ENCODE measurements around the gene GPR137. TPM values are rescaled to one million over a fixed set of nuclear protein-coding genes. Genes with fewer than 3 reads are reported as not detected.
A peak's percentile ranks its signal among the peaks of the same experiment; 100 is the strongest.

Gene GPR137
- total RNA-seq, 4 donors from 2014 or later: 6.4 to 35.2 (median 27.4) TPM

- in situ Hi-C loops (cut with MboI; ENCODE audit: low pct_ligation_motif_present in 1 of 4, low pct_unique_long_range_greater_than_20kb in 1 of 4, low sequenced_read_pairs in 3 of 4): loop anchor here in 2 of 4 donors (5.0 kb wide), 1 partner anchor 102 kb away; no protein-coding TSS in a partner anchor
- H3K36me3 ChIP-seq: no peaks in the 10 kb centered on the region
- peak overlapping the region; percentile 90 to 99 (median 98) for H3K27ac ChIP-seq
- WGBS, 2 donors (ENCODE audit: low coverage in 1 of 2): 20 to 44% methylated on average over 2 to 5 of the region's 5 CpGs
- H3K9me3 ChIP-seq: no peaks in the 10 kb centered on the region
- TF ChIP-seq POLR2A (IDR thresholded peaks at IDR 0.05) (no peak), EP300 (IDR thresholded peaks at IDR 0.05; ENCODE audit: low read depth) (no peak), CTCF (IDR thresholded peaks at IDR 0.05) (no peak), POLR2AphosphoS5 (IDR thresholded peaks at IDR 0.05) (no peak)
- H3K27me3 ChIP-seq: peaks cover 27% of the 10 kb centered on the region
- intact Hi-C loops (cut with DNase I; ENCODE audit: low total_unique reads): loop anchor here (5.0 kb wide), 1 partner anchor 52 kb away; the partner anchor contains the start of gene PLCB3
- peak overlapping the region in 3 of 4 donors; percentile 32 to 81 (median 65) for H3K4me3 ChIP-seq
- peaks cover 21 to 50% (median 45%) of the 10 kb centered on the region in 4 donors for H3K4me1 ChIP-seq
- no peak for DNase-seq
Observed at GRCh38 chr11:64304032-64304315, 18.3 kb downstream of the GPR137 start.

- H3K27me3 ChIP-seq: peaks cover 21% of the 10 kb centered on the region
- intact Hi-C loops (cut with DNase I; ENCODE audit: low total_unique reads): loop anchor here (5.0 kb wide), 1 partner anchor 52 kb away; the partner anchor contains the start of gene PLCB3
- TF ChIP-seq CTCF (IDR thresholded peaks at IDR 0.05): peak; percentile 86 to 98 (median 90)
- TF ChIP-seq POLR2AphosphoS5 (IDR thresholded peaks at IDR 0.05): peak; percentile 41 to 65 (median 48)
- no peak for TF ChIP-seq EP300 (IDR thresholded peaks at IDR 0.05; ENCODE audit: low read depth)
- peak; percentile 69 for TF ChIP-seq POLR2A (IDR thresholded peaks at IDR 0.05)
- peak; percentile 97 for DNase-seq
- H3K36me3 ChIP-seq: no peaks in the 10 kb centered on the region
- H3K27ac ChIP-seq: peak overlapping the region; percentile 90 to 99 (median 98)
- H3K4me3 ChIP-seq: peak overlapping the region; percentile 32 to 81 (median 62)
- in situ Hi-C loops (cut with MboI; ENCODE audit: low pct_ligation_motif_present in 1 of 4, low pct_unique_long_range_greater_than_20kb in 1 of 4, low sequenced_read_pairs in 3 of 4): loop anchor here in 2 of 4 donors (5.0 kb wide), 1 partner anchor 102 kb away; no protein-coding TSS in a partner anchor
- no peaks in the 10 kb centered on the region for H3K9me3 ChIP-seq
- peaks cover 18 to 45% (median 40%) of the 10 kb centered on the region in 4 donors for H3K4me1 ChIP-seq
- WGBS, 2 donors (ENCODE audit: low coverage in 1 of 2): 0% methylated on average over 10 to 40 of the region's 46 CpGs
Observed at GRCh38 chr11:64304316-64305072, 18.8 kb downstream of the GPR137 start.

GRCh38 chr11:64305075-64305690 lies 19.5 kb downstream of the GPR137 start, which contains the start of gene ESRRA:
Gene ESRRA (plus strand): TSS chr11:64305524. CDS start chr11:64307180, 1,656 bp downstream.
- intact Hi-C loops (cut with DNase I; ENCODE audit: low total_unique reads): no loop called here
- Histone ChIP-seq H3K4me1 (peaks cover 11 to 38% (median 33%) of the 10 kb centered on the region in 4 donors), H3K4me3 (peak within 1 kb of the TSS; percentile 56 to 92 (median 73)), H3K9me3 (no peaks in the 10 kb centered on the region), H3K27ac (peak within 1 kb of the TSS; percentile 90 to 99 (median 98)), H3K36me3 (no peaks in the 10 kb centered on the region), H3K27me3 (peaks cover 15% of the 10 kb centered on the region)
- DNase-seq: peak; percentile 100
- WGBS, 2 donors (ENCODE audit: low coverage in 1 of 2): 0% methylated on average over 17 of the region's 81 CpGs; no CpG with 5 or more reads in 1 of the 2 donors
- TF ChIP-seq POLR2A (IDR thresholded peaks at IDR 0.05) (peak; percentile 33), EP300 (IDR thresholded peaks at IDR 0.05; ENCODE audit: low read depth) (no peak), POLR2AphosphoS5 (IDR thresholded peaks at IDR 0.05) (peak; percentile 66 to 94 (median 82))
- in situ Hi-C loops (cut with MboI; ENCODE audit: low pct_ligation_motif_present in 1 of 4, low pct_unique_long_range_greater_than_20kb in 1 of 4, low sequenced_read_pairs in 3 of 4): no loop called here

- 1 to 3% methylated on average over 11 to 18 of the region's 71 CpGs for WGBS, 2 donors (ENCODE audit: low coverage in 1 of 2)
Observed at GRCh38 chr11:64305691-64306562, 20.3 kb downstream of the GPR137 start.

More at GRCh38 chr11:64305691-64306562, 20.3 kb downstream of the GPR137 start:
- Histone ChIP-seq H3K4me1 (peaks cover 4 to 31% (median 26%) of the 10 kb centered on the region in 4 donors), H3K4me3 (peak overlapping the region; percentile 56 to 92 (median 73)), H3K9me3 (no peaks in the 10 kb centered on the region), H3K27me3 (peaks cover 7% of the 10 kb centered on the region), H3K36me3 (no peaks in the 10 kb centered on the region), H3K27ac (peak overlapping the region; percentile 90 to 99 (median 98))
- intact Hi-C loops (cut with DNase I; ENCODE audit: low total_unique reads): no loop called here
- peak; percentile 89 for DNase-seq
- in situ Hi-C loops (cut with MboI; ENCODE audit: low pct_ligation_motif_present in 1 of 4, low pct_unique_long_range_greater_than_20kb in 1 of 4, low sequenced_read_pairs in 3 of 4): no loop called here
- no peak for TF ChIP-seq EP300 (IDR thresholded peaks at IDR 0.05; ENCODE audit: low read depth)
- TF ChIP-seq CTCF (IDR thresholded peaks at IDR 0.05): peak in 2 of 5 experiments; percentile 10 to 15
- TF ChIP-seq POLR2A (IDR thresholded peaks at IDR 0.05): peak; percentile 74
- peak; percentile 17 to 56 (median 25) for TF ChIP-seq POLR2AphosphoS5 (IDR thresholded peaks at IDR 0.05)

All from transverse colon (tissue), 4 donors.